ENCODE measurements around the gene SURF4. TPM values are rescaled to one million over a fixed set of nuclear protein-coding genes. Genes with fewer than 3 reads are reported as not detected.
A peak's percentile ranks its signal among the peaks of the same experiment; 100 is the strongest.

SURF4 gene
- total and polyA plus RNA-seq, 2 of the 13 experiments (the other 11 are each of a cell fraction or from before 2014, with no cell fraction given), result 220 to 265 TPM

DNA sequence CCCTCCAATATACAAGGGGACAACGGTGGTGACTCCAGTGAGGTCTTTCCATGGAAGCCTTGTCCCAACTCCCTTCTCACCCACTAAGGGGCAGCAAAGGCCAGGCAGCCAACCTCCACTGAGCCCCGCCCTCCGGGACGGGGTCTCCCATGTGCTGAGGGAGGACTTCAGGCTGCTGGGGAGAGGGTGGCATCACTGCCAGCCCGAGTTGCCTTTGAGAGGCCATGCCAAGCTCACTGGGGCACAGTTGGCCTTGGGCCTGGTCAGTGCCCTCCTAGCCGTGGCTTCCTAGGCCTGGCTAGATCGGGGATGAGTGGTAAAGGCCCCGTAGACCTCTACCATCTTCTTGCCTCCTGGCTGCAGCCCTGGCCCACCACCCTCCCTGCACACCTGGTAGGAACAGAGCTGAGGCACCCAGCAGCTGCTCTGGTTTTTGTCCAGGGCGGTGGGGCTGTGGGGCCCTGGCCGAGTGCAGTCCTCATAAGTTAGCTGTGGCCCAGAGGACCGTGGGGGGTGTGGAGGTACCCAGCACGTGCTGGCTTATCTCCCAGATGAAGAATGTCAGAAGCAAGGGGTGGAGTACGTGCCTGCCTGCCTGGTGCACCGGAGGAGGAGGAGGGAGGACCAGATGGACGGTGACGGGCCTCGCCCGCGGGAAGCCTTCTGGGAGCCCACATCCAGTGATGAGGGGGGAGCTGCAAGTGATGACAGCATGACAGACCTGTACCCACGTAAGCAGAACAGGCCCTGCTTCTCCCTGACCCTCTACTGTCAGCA lies 16.3 kb downstream of the SURF4 start (continued):
- TF ChIP-seq TARDBP (CRISPR knock-in tag; IDR thresholded peaks at IDR 0.05) (no peak), ZNF530 (CRISPR knock-in tag; IDR thresholded peaks at IDR 0.05; ENCODE audit: low read depth) (no peak), NFYC (CRISPR knock-in tag; IDR thresholded peaks at IDR 0.05) (no peak), ATF7-NPFF (CRISPR knock-in tag; IDR thresholded peaks at IDR 0.05; ENCODE audit: low read depth) (no peak), ZBTB7A (CRISPR knock-in tag; IDR thresholded peaks at IDR 0.05) (no peak), KAT8 (CRISPR knock-in tag; IDR thresholded peaks at IDR 0.05) (no peak), POLR2AphosphoS2 (IDR thresholded peaks at IDR 0.05; ENCODE audit: low read depth, low read length) (0 out of 2 replicates have a peak, but pooled peaks have one; percentile 54), SP5 (CRISPR knock-in tag; IDR thresholded peaks at IDR 0.05; ENCODE audit: borderline replicate concordance, low read depth) (peak; percentile 74; the same call in 1 of the 2 replicates), ZNF564 (CRISPR knock-in tag; IDR thresholded peaks at IDR 0.05) (no peak), ZFY (CRISPR knock-in tag; IDR thresholded peaks at IDR 0.05) (no peak), REXO4 (CRISPR knock-in tag; IDR thresholded peaks at IDR 0.05; ENCODE audit: borderline replicate concordance) (no peak)
- TF ChIP-seq, protein P1, sequence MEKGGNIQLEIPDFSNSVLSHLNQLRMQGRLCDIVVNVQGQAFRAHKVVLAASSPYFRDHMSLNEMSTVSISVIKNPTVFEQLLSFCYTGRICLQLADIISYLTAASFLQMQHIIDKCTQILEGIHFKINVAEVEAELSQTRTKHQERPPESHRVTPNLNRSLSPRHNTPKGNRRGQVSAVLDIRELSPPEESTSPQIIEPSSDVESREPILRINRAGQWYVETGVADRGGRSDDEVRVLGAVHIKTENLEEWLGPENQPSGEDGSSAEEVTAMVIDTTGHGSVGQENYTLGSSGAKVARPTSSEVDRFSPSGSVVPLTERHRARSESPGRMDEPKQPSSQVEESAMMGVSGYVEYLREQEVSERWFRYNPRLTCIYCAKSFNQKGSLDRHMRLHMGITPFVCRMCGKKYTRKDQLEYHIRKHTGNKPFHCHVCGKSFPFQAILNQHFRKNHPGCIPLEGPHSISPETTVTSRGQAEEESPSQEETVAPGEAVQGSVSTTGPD (CRISPR knock-in tag; IDR thresholded peaks at IDR 0.05), result no peak
- TF ChIP-seq, protein P2, sequence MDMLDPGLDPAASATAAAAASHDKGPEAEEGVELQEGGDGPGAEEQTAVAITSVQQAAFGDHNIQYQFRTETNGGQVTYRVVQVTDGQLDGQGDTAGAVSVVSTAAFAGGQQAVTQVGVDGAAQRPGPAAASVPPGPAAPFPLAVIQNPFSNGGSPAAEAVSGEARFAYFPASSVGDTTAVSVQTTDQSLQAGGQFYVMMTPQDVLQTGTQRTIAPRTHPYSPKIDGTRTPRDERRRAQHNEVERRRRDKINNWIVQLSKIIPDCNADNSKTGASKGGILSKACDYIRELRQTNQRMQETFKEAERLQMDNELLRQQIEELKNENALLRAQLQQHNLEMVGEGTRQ (IDR thresholded peaks at IDR 0.05; ENCODE audit: low read depth, low read length), result no peak
- TF ChIP-seq, protein P2 (CRISPR knock-in tag; IDR thresholded peaks at IDR 0.05; ENCODE audit: borderline replicate concordance), result no peak
- TF ChIP-seq, protein P3, sequence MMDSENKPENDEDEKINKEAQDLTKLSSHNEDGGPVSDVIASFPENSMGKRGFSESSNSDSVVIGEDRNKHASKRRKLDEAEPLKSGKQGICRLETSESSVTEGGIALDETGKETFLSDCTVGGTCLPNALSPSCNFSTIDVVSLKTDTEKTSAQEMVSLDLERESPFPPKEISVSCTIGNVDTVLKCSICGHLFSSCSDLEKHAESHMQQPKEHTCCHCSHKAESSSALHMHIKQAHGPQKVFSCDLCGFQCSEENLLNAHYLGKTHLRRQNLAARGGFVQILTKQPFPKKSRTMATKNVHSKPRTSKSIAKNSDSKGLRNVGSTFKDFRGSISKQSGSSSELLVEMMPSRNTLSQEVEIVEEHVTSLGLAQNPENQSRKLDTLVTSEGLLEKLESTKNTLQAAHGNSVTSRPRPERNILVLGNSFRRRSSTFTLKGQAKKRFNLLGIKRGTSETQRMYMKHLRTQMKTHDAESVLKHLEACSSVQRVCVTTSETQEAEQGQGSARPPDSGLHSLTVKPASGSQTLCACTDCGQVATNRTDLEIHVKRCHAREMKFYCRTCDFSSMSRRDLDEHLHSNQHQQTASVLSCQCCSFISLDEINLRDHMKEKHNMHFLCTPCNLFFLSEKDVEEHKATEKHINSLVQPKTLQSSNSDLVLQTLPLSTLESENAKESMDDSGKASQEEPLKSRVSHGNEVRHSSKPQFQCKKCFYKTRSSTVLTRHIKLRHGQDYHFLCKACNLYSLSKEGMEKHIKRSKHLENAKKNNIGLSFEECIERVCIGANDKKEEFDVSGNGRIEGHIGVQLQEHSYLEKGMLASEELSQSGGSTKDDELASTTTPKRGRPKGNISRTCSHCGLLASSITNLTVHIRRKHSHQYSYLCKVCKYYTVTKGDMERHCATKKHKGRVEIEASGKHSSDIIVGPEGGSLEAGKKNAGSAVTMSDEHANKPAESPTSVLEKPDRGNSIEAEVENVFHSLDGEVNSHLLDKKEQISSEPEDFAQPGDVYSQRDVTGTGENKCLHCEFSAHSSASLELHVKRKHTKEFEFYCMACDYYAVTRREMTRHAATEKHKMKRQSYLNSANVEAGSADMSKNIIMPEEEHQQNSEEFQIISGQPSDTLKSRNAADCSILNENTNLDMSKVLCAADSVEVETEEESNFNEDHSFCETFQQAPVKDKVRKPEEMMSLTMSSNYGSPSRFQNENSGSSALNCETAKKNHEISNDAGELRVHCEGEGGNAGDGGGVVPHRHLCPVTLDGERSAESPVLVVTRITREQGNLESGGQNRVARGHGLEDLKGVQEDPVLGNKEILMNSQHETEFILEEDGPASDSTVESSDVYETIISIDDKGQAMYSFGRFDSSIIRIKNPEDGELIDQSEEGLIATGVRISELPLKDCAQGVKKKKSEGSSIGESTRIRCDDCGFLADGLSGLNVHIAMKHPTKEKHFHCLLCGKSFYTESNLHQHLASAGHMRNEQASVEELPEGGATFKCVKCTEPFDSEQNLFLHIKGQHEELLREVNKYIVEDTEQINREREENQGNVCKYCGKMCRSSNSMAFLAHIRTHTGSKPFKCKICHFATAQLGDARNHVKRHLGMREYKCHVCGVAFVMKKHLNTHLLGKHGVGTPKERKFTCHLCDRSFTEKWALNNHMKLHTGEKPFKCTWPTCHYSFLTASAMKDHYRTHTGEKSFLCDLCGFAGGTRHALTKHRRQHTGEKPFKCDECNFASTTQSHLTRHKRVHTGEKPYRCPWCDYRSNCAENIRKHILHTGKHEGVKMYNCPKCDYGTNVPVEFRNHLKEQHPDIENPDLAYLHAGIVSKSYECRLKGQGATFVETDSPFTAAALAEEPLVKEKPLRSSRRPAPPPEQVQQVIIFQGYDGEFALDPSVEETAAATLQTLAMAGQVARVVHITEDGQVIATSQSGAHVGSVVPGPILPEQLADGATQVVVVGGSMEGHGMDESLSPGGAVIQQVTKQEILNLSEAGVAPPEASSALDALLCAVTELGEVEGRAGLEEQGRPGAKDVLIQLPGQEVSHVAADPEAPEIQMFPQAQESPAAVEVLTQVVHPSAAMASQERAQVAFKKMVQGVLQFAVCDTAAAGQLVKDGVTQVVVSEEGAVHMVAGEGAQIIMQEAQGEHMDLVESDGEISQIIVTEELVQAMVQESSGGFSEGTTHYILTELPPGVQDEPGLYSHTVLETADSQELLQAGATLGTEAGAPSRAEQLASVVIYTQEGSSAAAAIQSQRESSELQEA (CRISPR knock-in tag; IDR thresholded peaks at IDR 0.05; ENCODE audit: not compliant biosample characterization), result no peak
- TF ChIP-seq, protein P4, sequence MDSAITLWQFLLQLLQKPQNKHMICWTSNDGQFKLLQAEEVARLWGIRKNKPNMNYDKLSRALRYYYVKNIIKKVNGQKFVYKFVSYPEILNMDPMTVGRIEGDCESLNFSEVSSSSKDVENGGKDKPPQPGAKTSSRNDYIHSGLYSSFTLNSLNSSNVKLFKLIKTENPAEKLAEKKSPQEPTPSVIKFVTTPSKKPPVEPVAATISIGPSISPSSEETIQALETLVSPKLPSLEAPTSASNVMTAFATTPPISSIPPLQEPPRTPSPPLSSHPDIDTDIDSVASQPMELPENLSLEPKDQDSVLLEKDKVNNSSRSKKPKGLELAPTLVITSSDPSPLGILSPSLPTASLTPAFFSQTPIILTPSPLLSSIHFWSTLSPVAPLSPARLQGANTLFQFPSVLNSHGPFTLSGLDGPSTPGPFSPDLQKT (CRISPR knock-in tag; IDR thresholded peaks at IDR 0.05; ENCODE audit: borderline replicate concordance), result no peak
